GM23338 (cell line): ENCODE measurements around the gene GRIN1. TPM values are rescaled to one million over a fixed set of nuclear protein-coding genes. Genes with fewer than 3 reads are reported as not detected.

Source experiments
- ATAC-seq: fragments of 200-7000 bp; cut with Tn5 transposase; 3 replicates; pipeline ENCODE4 v1.9.1; 2020
- DNase-seq: peaks from one replicate; pipeline ENCODE4 v3.0.0-alpha.2; 2015; ENCODE audit warnings: low spot score
- H2AFZ ChIP-seq: fragments of 200-600 bp; sonication (generic); 2 replicates; pipeline ENCODE4 v1.8.0; 2016; ENCODE audit warnings: antibody characterized with exemption, mild to moderate bottlenecking, moderate library complexity
- H3F3A ChIP-seq: fragments of 200-600 bp; sonication (generic); replicated peaks from 2 replicates; pipeline ENCODE4 v1.8.0; 2017; ENCODE audit warnings: antibody characterized with exemption, mixed run types, low read depth
- H3K27ac ChIP-seq: fragments of 200-600 bp; sonication (generic); 2 replicates; pipeline ENCODE4 v1.6.1; 2016; ENCODE audit warnings: low read depth
- H3K27me3 ChIP-seq: fragments of 200-600 bp; sonication (generic); 2 replicates; pipeline ENCODE4 v1.8.0; 2016; ENCODE audit warnings: mild to moderate bottlenecking, mixed run types, moderate library complexity; ENCODE audit not compliant: insufficient read depth
- H3K36me3 ChIP-seq: fragments of 200-600 bp; sonication (generic); 2 replicates; pipeline ENCODE4 v1.8.0; 2016; ENCODE audit warnings: mild to moderate bottlenecking; ENCODE audit not compliant: insufficient read depth
- H3K4me1 ChIP-seq: fragments of 200-600 bp; sonication (generic); 2 replicates; pipeline ENCODE4 v1.8.0; 2016; ENCODE audit warnings: mild to moderate bottlenecking, moderate library complexity; ENCODE audit not compliant: insufficient read depth
- H3K4me2 ChIP-seq: fragments of 200-600 bp; sonication (generic); 2 replicates; pipeline ENCODE4 v1.7.1; 2017; ENCODE audit warnings: mixed run types
- H3K4me3 ChIP-seq: fragments of 200-600 bp; sonication (generic); 2 replicates; pipeline ENCODE4 v1.6.1; 2016; ENCODE audit warnings: mixed run types
- H3K79me2 ChIP-seq: fragments of 200-600 bp; sonication (generic); replicated peaks from 2 replicates; pipeline ENCODE4 v1.8.0; 2017; ENCODE audit warnings: mild to moderate bottlenecking; ENCODE audit not compliant: insufficient read depth
- H3K9me2 ChIP-seq: fragments of 200-600 bp; sonication (generic); 2 replicates; pipeline ENCODE4 v1.8.0; 2017; ENCODE audit not compliant: insufficient read depth
- H4K20me1 ChIP-seq: fragments of 200-600 bp; sonication (generic); replicated peaks from 2 replicates; pipeline ENCODE4 v1.8.0; 2017; ENCODE audit warnings: mild to moderate bottlenecking; ENCODE audit not compliant: insufficient read depth
- H3K27ac Mint-ChIP-seq: 2 replicates; pipeline ENCODE4 v1.8.0; 2020; ENCODE audit warnings: inconsistent platforms, mild to moderate bottlenecking, moderate library complexity, mixed read lengths
- H3K27me3 Mint-ChIP-seq: 3 replicates; pipeline ENCODE4 v1.8.0; 2022; ENCODE audit warnings: low read depth, mild to moderate bottlenecking, moderate library complexity, mixed read lengths, inconsistent platforms; ENCODE audit not compliant: insufficient read depth, poor library complexity
- H3K36me3 Mint-ChIP-seq: 3 replicates; pipeline ENCODE4 v1.8.0; 2021; ENCODE audit warnings: low read depth, mild to moderate bottlenecking, inconsistent platforms, moderate library complexity, mixed read lengths
- H3K4me1 Mint-ChIP-seq: 3 replicates; pipeline ENCODE4 v1.8.0; 2020; ENCODE audit warnings: mild to moderate bottlenecking, inconsistent platforms, mixed read lengths
- H3K4me3 Mint-ChIP-seq: 3 replicates; pipeline ENCODE4 v1.8.0; 2021; ENCODE audit warnings: moderate library complexity, mild to moderate bottlenecking, inconsistent platforms, mixed read lengths
- H3K9me3 Mint-ChIP-seq: 3 replicates; pipeline ENCODE4 v1.8.0; 2020; ENCODE audit warnings: moderate library complexity, mild to moderate bottlenecking, inconsistent platforms, mixed read lengths
- EZH2 ChIP-seq: fragments of 200-600 bp; sonication (generic); IDR thresholded peaks from one replicate; pipeline ENCODE4 v1.8.0; 2017; ENCODE audit warnings: antibody characterized with exemption, mild to moderate bottlenecking, low read depth; ENCODE audit not compliant: unreplicated experiment
- EZH2phosphoT487 ChIP-seq: fragments of 200-600 bp; sonication (generic); IDR thresholded peaks from one replicate; pipeline ENCODE4 v1.8.1; 2018; ENCODE audit warnings: antibody characterized with exemption; ENCODE audit not compliant: unreplicated experiment
- POLR2AphosphoS5 ChIP-seq: IDR thresholded peaks from 2 replicates; pipeline ENCODE4 v1.6.1; 2016; ENCODE audit warnings: antibody characterized with exemption, low read depth
- STAT1 ChIP-seq: IDR thresholded peaks from one replicate; pipeline ENCODE4 v1.6.1; 2016; ENCODE audit warnings: antibody characterized with exemption; ENCODE audit not compliant: unreplicated experiment
- polyA plus RNA-seq: library from polyadenylated mRNA; unstranded; fragments of >200 nt; fragmentation: Nextera tagmentation; extraction: Ambion mirVana; gene quantifications from 2 replicates; pipeline ENCODE4 v1.2.1, GENCODE V29; 2016
- total RNA-seq: library from RNA; depleted of rRNA; stranded (reverse); fragments of >200 nt; shearing (Covaris generic); gene quantifications from 2 replicates; pipeline ENCODE4 v1.2.3, GENCODE V29; 2014
- TF ChIP-seq, protein P1 (sequence below): IDR thresholded peaks from one replicate; pipeline ENCODE4 v1.6.1; 2018; ENCODE audit warnings: antibody characterized with exemption; ENCODE audit not compliant: unreplicated experiment
- TF ChIP-seq, protein P2 (sequence below): fragments of 250-450 bp; sonication (Bioruptor Pico); IDR thresholded peaks from 2 replicates; pipeline ENCODE4 v1.5.0; 2020; ENCODE audit warnings: mild to moderate bottlenecking, moderate library complexity

GRIN1 gene
- total and polyA plus RNA-seq, 2 experiments from 2014 or later = 2.7 to 5.5 TPM

- Histone ChIP-seq H2AFZ (no peak overlapping the region), H3K4me2 (no peak overlapping the region), H4K20me1 (no peaks in the 10 kb centered on the region; the same call in 1 of the 2 replicates), H3K4me3 (no peak overlapping the region), H3K79me2 (peaks cover 42% of the 10 kb centered on the region), H3K4me1 (peaks cover 6% of the 10 kb centered on the region), H3K9me2 (no peaks in the 10 kb centered on the region), H3F3A (no peaks in the 10 kb centered on the region), H3K27me3 (no peaks in the 10 kb centered on the region), H3K27ac (no peak overlapping the region), H3K36me3 (no peaks in the 10 kb centered on the region)
- Mint-ChIP-seq H3K4me3 (no peak overlapping the region), H3K9me3 (no peaks in the 10 kb centered on the region; the same call in 2 of the 3 replicates), H3K27ac (no peak overlapping the region), H3K4me1 (peaks cover 18% of the 10 kb centered on the region), H3K27me3 (peaks cover 6% of the 10 kb centered on the region), H3K36me3 (peaks cover 5% of the 10 kb centered on the region)
- DNase-seq (no peak), ATAC-seq (peak; percentile 4; the same call in 1 of the 3 replicates)
- TF ChIP-seq EZH2phosphoT487 = no peak
- TF ChIP-seq, protein P1, sequence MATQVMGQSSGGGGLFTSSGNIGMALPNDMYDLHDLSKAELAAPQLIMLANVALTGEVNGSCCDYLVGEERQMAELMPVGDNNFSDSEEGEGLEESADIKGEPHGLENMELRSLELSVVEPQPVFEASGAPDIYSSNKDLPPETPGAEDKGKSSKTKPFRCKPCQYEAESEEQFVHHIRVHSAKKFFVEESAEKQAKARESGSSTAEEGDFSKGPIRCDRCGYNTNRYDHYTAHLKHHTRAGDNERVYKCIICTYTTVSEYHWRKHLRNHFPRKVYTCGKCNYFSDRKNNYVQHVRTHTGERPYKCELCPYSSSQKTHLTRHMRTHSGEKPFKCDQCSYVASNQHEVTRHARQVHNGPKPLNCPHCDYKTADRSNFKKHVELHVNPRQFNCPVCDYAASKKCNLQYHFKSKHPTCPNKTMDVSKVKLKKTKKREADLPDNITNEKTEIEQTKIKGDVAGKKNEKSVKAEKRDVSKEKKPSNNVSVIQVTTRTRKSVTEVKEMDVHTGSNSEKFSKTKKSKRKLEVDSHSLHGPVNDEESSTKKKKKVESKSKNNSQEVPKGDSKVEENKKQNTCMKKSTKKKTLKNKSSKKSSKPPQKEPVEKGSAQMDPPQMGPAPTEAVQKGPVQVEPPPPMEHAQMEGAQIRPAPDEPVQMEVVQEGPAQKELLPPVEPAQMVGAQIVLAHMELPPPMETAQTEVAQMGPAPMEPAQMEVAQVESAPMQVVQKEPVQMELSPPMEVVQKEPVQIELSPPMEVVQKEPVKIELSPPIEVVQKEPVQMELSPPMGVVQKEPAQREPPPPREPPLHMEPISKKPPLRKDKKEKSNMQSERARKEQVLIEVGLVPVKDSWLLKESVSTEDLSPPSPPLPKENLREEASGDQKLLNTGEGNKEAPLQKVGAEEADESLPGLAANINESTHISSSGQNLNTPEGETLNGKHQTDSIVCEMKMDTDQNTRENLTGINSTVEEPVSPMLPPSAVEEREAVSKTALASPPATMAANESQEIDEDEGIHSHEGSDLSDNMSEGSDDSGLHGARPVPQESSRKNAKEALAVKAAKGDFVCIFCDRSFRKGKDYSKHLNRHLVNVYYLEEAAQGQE = no peak
- TF ChIP-seq, protein P2, sequence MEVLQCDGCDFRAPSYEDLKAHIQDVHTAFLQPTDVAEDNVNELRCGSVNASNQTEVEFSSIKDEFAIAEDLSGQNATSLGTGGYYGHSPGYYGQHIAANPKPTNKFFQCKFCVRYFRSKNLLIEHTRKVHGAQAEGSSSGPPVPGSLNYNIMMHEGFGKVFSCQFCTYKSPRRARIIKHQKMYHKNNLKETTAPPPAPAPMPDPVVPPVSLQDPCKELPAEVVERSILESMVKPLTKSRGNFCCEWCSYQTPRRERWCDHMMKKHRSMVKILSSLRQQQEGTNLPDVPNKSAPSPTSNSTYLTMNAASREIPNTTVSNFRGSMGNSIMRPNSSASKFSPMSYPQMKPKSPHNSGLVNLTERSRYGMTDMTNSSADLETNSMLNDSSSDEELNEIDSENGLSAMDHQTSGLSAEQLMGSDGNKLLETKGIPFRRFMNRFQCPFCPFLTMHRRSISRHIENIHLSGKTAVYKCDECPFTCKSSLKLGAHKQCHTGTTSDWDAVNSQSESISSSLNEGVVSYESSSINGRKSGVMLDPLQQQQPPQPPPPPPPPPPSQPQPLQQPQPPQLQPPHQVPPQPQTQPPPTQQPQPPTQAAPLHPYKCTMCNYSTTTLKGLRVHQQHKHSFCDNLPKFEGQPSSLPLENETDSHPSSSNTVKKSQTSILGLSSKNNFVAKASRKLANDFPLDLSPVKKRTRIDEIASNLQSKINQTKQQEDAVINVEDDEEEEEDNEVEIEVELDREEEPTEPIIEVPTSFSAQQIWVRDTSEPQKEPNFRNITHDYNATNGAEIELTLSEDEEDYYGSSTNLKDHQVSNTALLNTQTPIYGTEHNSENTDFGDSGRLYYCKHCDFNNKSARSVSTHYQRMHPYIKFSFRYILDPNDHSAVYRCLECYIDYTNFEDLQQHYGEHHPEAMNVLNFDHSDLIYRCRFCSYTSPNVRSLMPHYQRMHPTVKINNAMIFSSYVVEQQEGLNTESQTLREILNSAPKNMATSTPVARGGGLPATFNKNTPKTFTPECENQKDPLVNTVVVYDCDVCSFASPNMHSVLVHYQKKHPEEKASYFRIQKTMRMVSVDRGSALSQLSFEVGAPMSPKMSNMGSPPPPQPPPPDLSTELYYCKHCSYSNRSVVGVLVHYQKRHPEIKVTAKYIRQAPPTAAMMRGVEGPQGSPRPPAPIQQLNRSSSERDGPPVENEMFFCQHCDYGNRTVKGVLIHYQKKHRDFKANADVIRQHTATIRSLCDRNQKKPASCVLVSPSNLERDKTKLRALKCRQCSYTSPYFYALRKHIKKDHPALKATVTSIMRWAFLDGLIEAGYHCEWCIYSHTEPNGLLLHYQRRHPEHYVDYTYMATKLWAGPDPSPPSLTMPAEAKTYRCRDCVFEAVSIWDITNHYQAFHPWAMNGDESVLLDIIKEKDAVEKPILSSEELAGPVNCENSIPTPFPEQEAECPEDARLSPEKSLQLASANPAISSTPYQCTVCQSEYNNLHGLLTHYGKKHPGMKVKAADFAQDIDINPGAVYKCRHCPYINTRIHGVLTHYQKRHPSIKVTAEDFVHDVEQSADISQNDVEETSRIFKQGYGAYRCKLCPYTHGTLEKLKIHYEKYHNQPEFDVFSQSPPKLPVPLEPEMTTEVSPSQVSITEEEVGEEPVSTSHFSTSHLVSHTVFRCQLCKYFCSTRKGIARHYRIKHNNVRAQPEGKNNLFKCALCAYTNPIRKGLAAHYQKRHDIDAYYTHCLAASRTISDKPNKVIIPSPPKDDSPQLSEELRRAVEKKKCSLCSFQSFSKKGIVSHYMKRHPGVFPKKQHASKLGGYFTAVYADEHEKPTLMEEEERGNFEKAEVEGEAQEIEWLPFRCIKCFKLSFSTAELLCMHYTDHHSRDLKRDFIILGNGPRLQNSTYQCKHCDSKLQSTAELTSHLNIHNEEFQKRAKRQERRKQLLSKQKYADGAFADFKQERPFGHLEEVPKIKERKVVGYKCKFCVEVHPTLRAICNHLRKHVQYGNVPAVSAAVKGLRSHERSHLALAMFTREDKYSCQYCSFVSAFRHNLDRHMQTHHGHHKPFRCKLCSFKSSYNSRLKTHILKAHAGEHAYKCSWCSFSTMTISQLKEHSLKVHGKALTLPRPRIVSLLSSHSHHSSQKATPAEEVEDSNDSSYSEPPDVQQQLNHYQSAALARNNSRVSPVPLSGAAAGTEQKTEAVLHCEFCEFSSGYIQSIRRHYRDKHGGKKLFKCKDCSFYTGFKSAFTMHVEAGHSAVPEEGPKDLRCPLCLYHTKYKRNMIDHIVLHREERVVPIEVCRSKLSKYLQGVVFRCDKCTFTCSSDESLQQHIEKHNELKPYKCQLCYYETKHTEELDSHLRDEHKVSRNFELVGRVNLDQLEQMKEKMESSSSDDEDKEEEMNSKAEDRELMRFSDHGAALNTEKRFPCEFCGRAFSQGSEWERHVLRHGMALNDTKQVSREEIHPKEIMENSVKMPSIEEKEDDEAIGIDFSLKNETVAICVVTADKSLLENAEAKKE (CRISPR knock-in tag) = no peak
- TF ChIP-seq EZH2 = no peak
- TF ChIP-seq POLR2AphosphoS5 = no peak
- TF ChIP-seq STAT1 = no peak
Measured at GRCh38 chr9:137193771-137194170, 54.8 kb downstream of the GRIN1 start.
